HuH-7.5 (cell line): ENCODE results near the gene CD180.

ENCODE experiments used
- DNase-seq: peaks from one replicate; pipeline ENCODE4 v3.0.0; 2011; ENCODE audit warnings: low spot score

The CD180 gene

GRCh38 chr5:67160985-67161384, 35.6 kb downstream of the CD180 start:
- no peak for DNase-seq

- DNase-seq = no peak
Observed at GRCh38 chr5:67160272-67160671, 36.3 kb downstream of the CD180 start.

GRCh38 chr5:67156976-67157583, 39.5 kb downstream of the CD180 start:
- no peak for DNase-seq

- no peak for DNase-seq
Observed at GRCh38 chr5:67154556-67155206, 41.9 kb downstream of the CD180 start.

GRCh38 chr5:67153292-67153691, 43.3 kb downstream of the CD180 start:
- DNase-seq = no peak

GRCh38 chr5:67152400-67152799, 44.2 kb downstream of the CD180 start:
- DNase-seq = no peak

- no peak for DNase-seq
Observed at GRCh38 chr5:67149951-67150523, 46.6 kb downstream of the CD180 start.

GRCh38 chr5:67149057-67149950, 47.3 kb downstream of the CD180 start:
- no peak for DNase-seq

- no peak for DNase-seq
Observed at GRCh38 chr5:67147760-67148159, 48.8 kb downstream of the CD180 start.

GRCh38 chr5:67146981-67147380, 49.6 kb downstream of the CD180 start:
- no peak for DNase-seq

GRCh38 chr5:67146574-67146973, 50.0 kb downstream of the CD180 start:
- DNase-seq = no peak

GRCh38 chr5:67144183-67144639, 52.4 kb downstream of the CD180 start:
- DNase-seq = no peak

GRCh38 chr5:67143549-67143948, 53.0 kb downstream of the CD180 start:
- DNase-seq = no peak

GRCh38 chr5:67142816-67143215, 53.8 kb downstream of the CD180 start:
- DNase-seq = no peak

- DNase-seq = no peak
Observed at GRCh38 chr5:67141644-67142043, 55.0 kb downstream of the CD180 start.

- no peak for DNase-seq
Observed at GRCh38 chr5:67140413-67140812, 56.2 kb downstream of the CD180 start.

- no peak for DNase-seq
Observed at GRCh38 chr5:67139030-67139429, 57.6 kb downstream of the CD180 start.

- no peak for DNase-seq
Observed at GRCh38 chr5:67135381-67135984, 61.1 kb downstream of the CD180 start.

GRCh38 chr5:67133776-67134175, 62.8 kb downstream of the CD180 start:
- no peak for DNase-seq

- no peak for DNase-seq
Observed at GRCh38 chr5:67133217-67133616, 63.4 kb downstream of the CD180 start.

GRCh38 chr5:67129768-67130167, 66.8 kb downstream of the CD180 start:
- no peak for DNase-seq
